ENCODE data around the gene CDH4. TPM values are rescaled to one million over a fixed set of nuclear protein-coding genes. Genes with fewer than 3 reads are reported as not detected.

Gene CDH4
- total and polyA plus RNA-seq, 2 of the 13 experiments (the other 11 are each of a cell fraction or from before 2014, with no cell fraction given): not detected

GRCh38 chr20:61771805-61772350 is 519.8 kb downstream of the CDH4 start (continued):
- TF ChIP-seq ZMAT3 (CRISPR knock-in tag; conservative IDR thresholded peaks at IDR 0.05) (no peak), TARDBP (CRISPR knock-in tag; IDR thresholded peaks at IDR 0.05) (0 out of 2 replicates have a peak, but pooled peaks have one; percentile 21), ARID3A (IDR thresholded peaks at IDR 0.05; ENCODE audit: low read depth, low read length) (peak; percentile 71), AKAP8 (CRISPR knock-in tag; IDR thresholded peaks at IDR 0.05) (no peak), ZNF777 (CRISPR knock-in tag; IDR thresholded peaks at IDR 0.05) (no peak), ZNF142 (CRISPR knock-in tag; IDR thresholded peaks at IDR 0.05) (no peak), HNRNPLL (IDR thresholded peaks at IDR 0.05; ENCODE audit: low read depth, low read length, poor library complexity, severe bottlenecking) (no peak), ZFX (CRISPR knock-in tag; IDR thresholded peaks at IDR 0.05; ENCODE audit: low read depth) (no peak; the same call in 1 of the 2 replicates), SIX1 (CRISPR knock-in tag; IDR thresholded peaks at IDR 0.05; ENCODE audit: borderline replicate concordance) (no peak; the same call in 1 of the 2 replicates), ZNF598 (CRISPR knock-in tag; IDR thresholded peaks at IDR 0.05; ENCODE audit: borderline replicate concordance) (0 out of 2 replicates have a peak, but pooled peaks have one; percentile 31), FOXP1 (IDR thresholded peaks at IDR 0.05) (no peak), FOXP1 (CRISPR knock-in tag; IDR thresholded peaks at IDR 0.05) (peak; percentile 67; the same call in 1 of the 2 replicates), IRX3 (CRISPR knock-in tag; IDR thresholded peaks at IDR 0.05; ENCODE audit: borderline replicate concordance, low read depth) (no peak), SRF (IDR thresholded peaks at IDR 0.05; ENCODE audit: low read depth, low read length) (no peak), ZNF280D (CRISPR knock-in tag; IDR thresholded peaks at IDR 0.05) (peak; percentile 80)

Data from HepG2 (cell line).